A549 (cell line): ENCODE data around the gene FNDC7. TPM values are rescaled to one million over a fixed set of nuclear protein-coding genes. Genes with fewer than 3 reads are reported as not detected.

ENCODE experiments used
- ATAC-seq, 2 experiments: fragments of 200-7000 bp in 1 of 2; fragments of >200 bp in 1 of 2; cut with Nextera tagmentation in 1 of 2; cut with Tn5 transposase in 1 of 2; 3 replicates each; pipeline versions ENCODE4 v1.8.0 to v1.9.1; 2018 to 2020; ENCODE audit warnings: mild to moderate bottlenecking in 1 of 2, moderate library complexity in 1 of 2
- CTCF ChIA-PET: fragments of 300-600 bp; sonication (Branson Sonifier 250); formaldehyde crosslinking; extraction: SDS; loops from one replicate; lab custom pipeline; 2021; ENCODE audit warnings: antibody characterized with exemption, inconsistent platforms; lab: Yijun Ruan, JAX
- POLR2A ChIA-PET: fragments of 350-600 bp; formaldehyde crosslinking; extraction: SDS; loops from one replicate; lab custom pipeline; 2021; ENCODE audit warnings: antibody characterized with exemption, inconsistent platforms; lab: Yijun Ruan, JAX
- DNase-seq, 2 experiments: peaks; one replicate each; pipeline versions ENCODE4 v3.0.0 to v3.0.0-alpha.2; 2011 to 2016; ENCODE audit warnings: low read depth in 1 of 2, low spot score in 1 of 2
- FAIRE-seq: peaks from 2 replicates; lab custom pipeline; 2011; peaks lifted over from hg19 to GRCh38; lab: Jason Lieb, UNC
- H3K27ac ChIP-seq, 2 experiments: fragments of >200 bp; sonication (Bioruptor Twin); formaldehyde crosslinking; 3 replicates each; pipeline ENCODE4 v1.5.1; 2016 to 2017
- H3K4me1 ChIP-seq: fragments of >200 bp; sonication (Bioruptor Twin); formaldehyde crosslinking; 3 replicates; pipeline ENCODE4 v1.6.1; 2016
- H3K4me2 ChIP-seq: fragments of >200 bp; sonication (Bioruptor Twin); formaldehyde crosslinking; 3 replicates; pipeline ENCODE4 v1.6.1; 2016
- H3K4me3 ChIP-seq: fragments of >200 bp; sonication (Bioruptor Twin); formaldehyde crosslinking; 3 replicates; pipeline ENCODE4 v1.5.1; 2016
- H3K9me3 ChIP-seq: fragments of >200 bp; sonication (Bioruptor Twin); formaldehyde crosslinking; 3 replicates; pipeline ENCODE4 v1.6.1; 2016
- CBX2 ChIP-seq: fragments of 200-600 bp; sonication (generic); IDR thresholded peaks from 2 replicates; pipeline ENCODE4 v1.6.1; 2016; ENCODE audit warnings: low read depth, mild to moderate bottlenecking, borderline replicate concordance
- CEBPB ChIP-seq, 2 experiments: fragments of >200 bp in 1 of 2; sonication (Bioruptor Twin) in 1 of 2; formaldehyde crosslinking in 1 of 2; IDR thresholded peaks; 2 replicates each; pipeline ENCODE4 v1.6.1; 2012 to 2016
- CHD4 ChIP-seq: fragments of 200-600 bp; sonication (generic); IDR thresholded peaks from 2 replicates; pipeline ENCODE4 v1.6.1; 2016; ENCODE audit warnings: antibody characterized with exemption, mild to moderate bottlenecking, borderline replicate concordance
- FOSB ChIP-seq: fragments of 250-450 bp; sonication (Bioruptor Pico); IDR thresholded peaks from 2 replicates; pipeline ENCODE4 v1.5.0; 2020; ENCODE audit warnings: mild to moderate bottlenecking, moderate library complexity
- FOSL2 ChIP-seq, 2 experiments: fragments of 450-650 bp in 1 of 2; fragments of >200 bp in 1 of 2; sonication (Bioruptor Twin) in 1 of 2; formaldehyde crosslinking; IDR thresholded peaks; 2 replicates each; pipeline versions ENCODE4 v1.5.0 to v1.6.1; 2016 to 2020; ENCODE audit warnings: mild to moderate bottlenecking in 1 of 2, moderate library complexity in 1 of 2
- FOXS1 ChIP-seq: fragments of 250-450 bp; sonication (Bioruptor Pico); IDR thresholded peaks from 2 replicates; pipeline ENCODE4 v1.5.0; 2020; ENCODE audit warnings: mild to moderate bottlenecking, moderate library complexity
- GATA3 ChIP-seq: IDR thresholded peaks from 2 replicates; pipeline ENCODE4 v1.6.1; 2012; ENCODE audit warnings: borderline replicate concordance
- HDAC2 ChIP-seq: fragments of 200-600 bp; sonication (generic); IDR thresholded peaks from 2 replicates; pipeline ENCODE4 v1.6.1; 2016
- HOXB13 ChIP-seq: fragments of 250-450 bp; sonication (Bioruptor Pico); IDR thresholded peaks from 2 replicates; pipeline ENCODE4 v1.5.0; 2020; ENCODE audit warnings: low read depth, mild to moderate bottlenecking, moderate library complexity
- JUN ChIP-seq, 2 experiments: fragments of >200 bp; sonication (Bioruptor Twin); formaldehyde crosslinking; IDR thresholded peaks; 2 replicates in 1 of 2; 3 replicates in 1 of 2; pipeline ENCODE4 v1.6.1; 2016 to 2017
- KDM1A ChIP-seq: fragments of 200-600 bp; sonication (generic); IDR thresholded peaks from 2 replicates; pipeline ENCODE4 v1.6.1; 2016; ENCODE audit warnings: low read depth, mild to moderate bottlenecking
- MAFK ChIP-seq: fragments of 450-650 bp; IDR thresholded peaks from 2 replicates; pipeline ENCODE4 v1.6.1; 2014; ENCODE audit not compliant: partially characterized antibody
- MYC ChIP-seq: IDR thresholded peaks from 2 replicates; pipeline ENCODE4 v1.6.1; 2012; ENCODE audit warnings: mild to moderate bottlenecking, inconsistent platforms, low read length, improper control_type of control experiment, borderline replicate concordance
- NFE2L2 ChIP-seq: fragments of 150-350 bp; conservative IDR thresholded peaks from 2 replicates; pipeline ENCODE4 v1.6.1; 2014; ENCODE audit warnings: low read length
- POLR2A ChIP-seq: IDR thresholded peaks from 2 replicates; pipeline ENCODE4 v1.6.1; 2012; ENCODE audit warnings: mild to moderate bottlenecking, low read length
- RAD21 ChIP-seq, 2 experiments: fragments of >200 bp in 1 of 2; sonication (Bioruptor Twin) in 1 of 2; formaldehyde crosslinking in 1 of 2; IDR thresholded peaks in 1 of 2; conservative IDR thresholded peaks in 1 of 2; 2 replicates in 1 of 2; 3 replicates in 1 of 2; pipeline ENCODE4 v1.6.1; 2012 to 2018; ENCODE audit warnings: inconsistent platforms in 1 of 2
- TFCP2L1 ChIP-seq: fragments of 250-450 bp; sonication (Bioruptor Pico); IDR thresholded peaks from 2 replicates; pipeline ENCODE4 v1.5.0; 2021; ENCODE audit warnings: mild to moderate bottlenecking
- TP53 ChIP-seq: fragments of 250-450 bp; sonication (Bioruptor Pico); IDR thresholded peaks from 2 replicates; pipeline ENCODE4 v1.5.0; 2021; ENCODE audit warnings: mild to moderate bottlenecking, moderate library complexity
- ZFP36 ChIP-seq: fragments of 450-650 bp; IDR thresholded peaks from 2 replicates; pipeline ENCODE4 v1.6.1; 2014; ENCODE audit warnings: borderline replicate concordance; ENCODE audit not compliant: partially characterized antibody
- ZNF302 ChIP-seq: fragments of 250-450 bp; sonication (Bioruptor Pico); IDR thresholded peaks from 2 replicates; pipeline ENCODE4 v1.9.0; 2021; ENCODE audit warnings: inconsistent platforms, mild to moderate bottlenecking, moderate library complexity
- WGBS: methylation state at CpG from one replicate; pipeline ENCODE4 v1.1.6; 2017; ENCODE audit errors: missing lambda C conversion rate; 5-methylcytosine and 5-hydroxymethylcytosine counted together
- polyA plus RNA-seq, 4 experiments: library from polyadenylated mRNA; depleted of rRNA in 3 of 4; stranded (reverse); fragments of >200 nt; fragmentation: RNase III in 1 of 4; extraction: RNeasy Plus Mini Kit Qiagen cat#74134 plus additional on column Dnase treatment in 1 of 4; gene quantifications; 2 replicates in 3 of 4; 3 replicates in 1 of 4; pipeline ENCODE4 v1.2.3, GENCODE V29; 2011 to 2017
- TF ChIP-seq, protein P1 (sequence below): IDR thresholded peaks from 2 replicates; pipeline ENCODE4 v1.6.1; 2012; ENCODE audit warnings: low read depth, borderline replicate concordance
- TF ChIP-seq, protein P2 (sequence below): IDR thresholded peaks from 2 replicates; pipeline ENCODE4 v1.6.1; 2012
- TF ChIP-seq, protein P3 (sequence below): fragments of 450-650 bp; IDR thresholded peaks from 2 replicates; pipeline ENCODE4 v1.6.1; 2014; ENCODE audit warnings: antibody characterized with exemption
- TF ChIP-seq, protein P4 (sequence below): fragments of 250-450 bp; sonication (Bioruptor Pico); IDR thresholded peaks from 2 replicates; pipeline ENCODE4 v1.5.0; 2021; ENCODE audit warnings: mild to moderate bottlenecking, moderate library complexity, borderline replicate concordance

Gene FNDC7
- polyA plus RNA-seq, 2 of the 4 experiments (the other 2 are of a cell fraction) = not detected

DNA sequence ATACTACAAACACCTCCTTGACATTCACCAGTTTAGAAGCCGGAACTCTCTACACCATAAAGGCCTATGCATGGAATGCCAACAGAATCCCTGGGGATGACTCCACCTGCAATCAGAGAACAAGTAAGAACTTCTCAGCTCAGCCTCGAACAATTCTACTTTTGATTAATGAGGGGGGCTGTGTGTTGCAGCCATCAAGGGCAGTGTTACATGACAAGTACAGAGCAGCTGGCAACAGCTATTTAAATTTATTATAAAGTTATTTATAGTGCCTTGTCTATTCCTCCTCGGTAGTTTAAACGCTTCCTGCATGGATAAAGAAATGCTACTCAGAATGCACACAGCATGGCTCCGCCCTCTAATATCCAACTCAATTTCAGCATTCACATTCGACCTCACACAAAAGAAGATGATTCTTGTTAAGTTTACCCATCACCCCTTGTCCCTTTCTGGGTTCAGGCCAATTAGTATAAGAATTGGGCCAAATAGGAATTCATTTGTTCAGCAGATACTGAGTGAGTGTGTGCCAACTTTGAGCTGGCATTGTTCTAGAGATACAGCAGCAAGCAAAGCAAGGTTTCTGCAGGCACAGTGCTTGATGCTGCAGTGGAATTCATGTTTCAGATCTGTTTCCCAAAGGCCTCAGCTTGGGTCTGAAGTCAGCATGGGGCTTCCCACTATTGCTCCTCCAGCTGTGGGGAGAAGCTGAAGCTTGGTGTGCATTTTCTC is 6.4 kb downstream of the FNDC7 start:
- TF ChIP-seq POLR2A (no peak), CEBPB (IDR thresholded peaks at IDR 0.05) (no peak), TP53 (no peak), CHD4 (no peak)
- ChIA-PET POLR2A (interaction anchor here (0.7 to 1.0 kb wide), 2 partner anchors 26 to 27 kb away, joined by 3 to 4 read pairs; partner anchors contain the start of gene PRPF38B), CTCF (interaction anchor here (1.1 to 1.3 kb wide), 3 partner anchors 12 to 76 kb away, joined by 3 to 5 read pairs (median 3); no protein-coding TSS in a partner anchor)
- FAIRE-seq (no peak), ATAC-seq (peak in 1 of 2 experiments; percentile 26; a peak in 1 of 6 replicates), DNase-seq (no peak)
- 94% methylated on average over 6 of the region's 6 CpGs for WGBS
- peak overlapping the region; percentile 40 to 75; a peak in 5 of 6 replicates for H3K27ac ChIP-seq
- peaks cover 19% of the 10 kb centered on the region for H3K4me1 ChIP-seq
- peak overlapping the region; percentile 50 for H3K4me2 ChIP-seq
- no peak overlapping the region for H3K4me3 ChIP-seq
- H3K9me3 ChIP-seq = no peaks in the 10 kb centered on the region

DNA sequence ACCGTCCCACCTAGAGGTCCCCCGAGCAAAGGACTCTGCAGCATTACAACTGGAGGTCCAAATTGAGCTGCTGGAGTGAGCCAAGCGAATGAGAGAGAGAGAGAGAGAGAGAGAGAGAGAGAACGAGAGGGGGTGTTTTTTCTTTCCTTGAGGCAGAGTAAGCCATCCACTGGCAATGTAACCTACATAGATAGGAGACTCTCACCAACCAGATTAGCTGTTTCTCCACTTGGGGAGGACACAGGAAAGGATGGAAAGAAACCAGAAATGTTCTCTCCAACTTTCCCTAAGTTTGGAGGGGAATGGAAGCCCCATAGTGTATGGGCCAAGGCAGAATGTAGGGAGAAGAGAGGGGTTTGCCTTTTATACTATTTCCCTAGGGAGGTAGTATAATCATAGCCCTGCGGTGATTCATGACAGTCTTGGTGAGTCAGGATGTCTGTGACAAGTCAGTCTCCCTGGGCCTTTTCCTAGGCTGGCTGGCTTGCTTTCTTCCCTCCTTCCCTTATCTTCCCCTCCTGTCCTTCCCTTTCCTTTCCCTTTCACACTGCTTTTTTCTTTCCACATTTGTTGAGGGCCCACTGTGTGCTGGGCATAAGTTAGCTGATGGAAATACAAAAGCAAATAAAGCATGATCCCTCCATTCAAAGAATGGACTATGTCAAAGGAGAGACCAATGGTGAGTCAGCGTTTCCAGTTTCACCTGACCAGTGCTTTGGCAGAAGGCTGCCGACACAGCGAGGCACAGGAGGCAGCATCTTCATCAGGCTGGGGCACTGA is 7.1 kb downstream of the FNDC7 start:
- peak; percentile 59 to 68 for DNase-seq
- ATAC-seq = peak; percentile 97 to 98
- POLR2A ChIA-PET = interaction anchor here (0.6 to 1.0 kb wide), 3 partner anchors 26 to 120 kb away, joined by 3 to 4 read pairs (median 3); partner anchors contain the start of gene PRPF38B
- 33% methylated on average over 8 of the region's 8 CpGs for WGBS
- H3K4me2 ChIP-seq = peak overlapping the region; percentile 50
- H3K9me3 ChIP-seq = no peaks in the 10 kb centered on the region
- TF ChIP-seq, protein P1, sequence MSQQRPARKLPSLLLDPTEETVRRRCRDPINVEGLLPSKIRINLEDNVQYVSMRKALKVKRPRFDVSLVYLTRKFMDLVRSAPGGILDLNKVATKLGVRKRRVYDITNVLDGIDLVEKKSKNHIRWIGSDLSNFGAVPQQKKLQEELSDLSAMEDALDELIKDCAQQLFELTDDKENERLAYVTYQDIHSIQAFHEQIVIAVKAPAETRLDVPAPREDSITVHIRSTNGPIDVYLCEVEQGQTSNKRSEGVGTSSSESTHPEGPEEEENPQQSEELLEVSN = peak; percentile 58; the same call in 1 of the 2 replicates
- TF ChIP-seq HDAC2 (no peak), MAFK (peak; percentile 95), FOXS1 (CRISPR knock-in tag) (no peak), FOSL2 (IDR thresholded peaks at IDR 0.05) (peak; percentile 42; the same call in 1 of the 2 replicates), FOSL2 (CRISPR knock-in tag; IDR thresholded peaks at IDR 0.05) (peak; percentile 72)
- TF ChIP-seq, protein P2, sequence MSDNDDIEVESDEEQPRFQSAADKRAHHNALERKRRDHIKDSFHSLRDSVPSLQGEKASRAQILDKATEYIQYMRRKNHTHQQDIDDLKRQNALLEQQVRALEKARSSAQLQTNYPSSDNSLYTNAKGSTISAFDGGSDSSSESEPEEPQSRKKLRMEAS = peak; percentile 41
- peaks cover 19% of the 10 kb centered on the region for H3K4me1 ChIP-seq
- H3K27ac ChIP-seq = peak overlapping the region; percentile 40 to 75; a peak in 5 of 6 replicates
- FAIRE-seq = no peak
- no peak overlapping the region for H3K4me3 ChIP-seq
- CTCF ChIA-PET = interaction anchor here (1.2 to 1.3 kb wide), 2 partner anchors 11 to 77 kb away, joined by 3 to 5 read pairs; no protein-coding TSS in a partner anchor

DNA sequence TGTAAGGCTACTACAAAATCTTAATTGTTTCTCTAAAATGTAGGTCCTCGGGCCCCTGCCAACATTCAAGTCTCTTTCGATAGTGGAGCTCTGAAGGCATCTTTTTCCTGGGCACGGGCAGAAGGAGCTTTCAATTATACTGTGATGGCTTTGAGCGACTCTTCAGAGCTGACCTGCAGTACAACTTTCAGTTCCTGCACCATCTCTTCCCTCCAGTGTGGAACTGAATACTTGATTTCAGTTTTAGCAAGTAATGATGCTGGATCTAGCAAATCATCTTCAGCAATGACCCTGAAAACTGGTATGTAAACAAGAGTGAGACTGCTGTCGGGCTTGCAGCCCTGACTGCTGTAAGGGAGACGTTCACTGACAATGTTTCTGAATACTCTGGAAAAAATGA is 9.6 kb downstream of the FNDC7 start:
- H3K9me3 ChIP-seq = no peaks in the 10 kb centered on the region
- ChIA-PET POLR2A (no interaction called here), CTCF (no interaction called here)
- FAIRE-seq (no peak), DNase-seq (no peak), ATAC-seq (no peak)
- no peak overlapping the region for H3K4me2 ChIP-seq
- peaks cover 19% of the 10 kb centered on the region for H3K4me1 ChIP-seq
- 83% methylated on average over 6 of the region's 6 CpGs for WGBS
- no peak for TF ChIP-seq ZFP36
- TF ChIP-seq FOSB (CRISPR knock-in tag) = no peak
- no peak for TF ChIP-seq CBX2
- no peak for TF ChIP-seq JUN (IDR thresholded peaks at IDR 0.05)
- no peak for TF ChIP-seq MYC
- TF ChIP-seq KDM1A = no peak
- TF ChIP-seq GATA3 = no peak
- TF ChIP-seq, protein P3, sequence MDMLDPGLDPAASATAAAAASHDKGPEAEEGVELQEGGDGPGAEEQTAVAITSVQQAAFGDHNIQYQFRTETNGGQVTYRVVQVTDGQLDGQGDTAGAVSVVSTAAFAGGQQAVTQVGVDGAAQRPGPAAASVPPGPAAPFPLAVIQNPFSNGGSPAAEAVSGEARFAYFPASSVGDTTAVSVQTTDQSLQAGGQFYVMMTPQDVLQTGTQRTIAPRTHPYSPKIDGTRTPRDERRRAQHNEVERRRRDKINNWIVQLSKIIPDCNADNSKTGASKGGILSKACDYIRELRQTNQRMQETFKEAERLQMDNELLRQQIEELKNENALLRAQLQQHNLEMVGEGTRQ = no peak
- no peak for TF ChIP-seq ZNF302 (CRISPR knock-in tag)
- TF ChIP-seq RAD21 (conservative IDR thresholded peaks at IDR 0.05 in 1 of 2, IDR thresholded peaks at IDR 0.05 in 1 of 2) = no peak
- TF ChIP-seq NFE2L2 = no peak
- no peak for TF ChIP-seq HOXB13 (CRISPR knock-in tag)
- no peak for TF ChIP-seq FOSL2 (IDR thresholded peaks at IDR 0.05)
- no peak for TF ChIP-seq FOSL2 (CRISPR knock-in tag; IDR thresholded peaks at IDR 0.05)
- no peak for TF ChIP-seq TFCP2L1 (CRISPR knock-in tag)
- no peak for TF ChIP-seq MAFK
- no peak for TF ChIP-seq FOXS1 (CRISPR knock-in tag)
- TF ChIP-seq, protein P4, sequence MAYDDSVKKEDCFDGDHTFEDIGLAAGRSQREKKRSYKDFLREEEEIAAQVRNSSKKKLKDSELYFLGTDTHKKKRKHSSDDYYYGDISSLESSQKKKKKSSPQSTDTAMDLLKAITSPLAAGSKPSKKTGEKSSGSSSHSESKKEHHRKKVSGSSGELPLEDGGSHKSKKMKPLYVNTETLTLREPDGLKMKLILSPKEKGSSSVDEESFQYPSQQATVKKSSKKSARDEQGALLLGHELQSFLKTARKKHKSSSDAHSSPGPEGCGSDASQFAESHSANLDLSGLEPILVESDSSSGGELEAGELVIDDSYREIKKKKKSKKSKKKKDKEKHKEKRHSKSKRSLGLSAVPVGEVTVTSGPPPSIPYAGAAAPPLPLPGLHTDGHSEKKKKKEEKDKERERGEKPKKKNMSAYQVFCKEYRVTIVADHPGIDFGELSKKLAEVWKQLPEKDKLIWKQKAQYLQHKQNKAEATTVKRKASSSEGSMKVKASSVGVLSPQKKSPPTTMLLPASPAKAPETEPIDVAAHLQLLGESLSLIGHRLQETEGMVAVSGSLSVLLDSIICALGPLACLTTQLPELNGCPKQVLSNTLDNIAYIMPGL (CRISPR knock-in tag) = no peak
- no peak overlapping the region for H3K4me3 ChIP-seq
- no peak overlapping the region for H3K27ac ChIP-seq
